HUES48 (cell line): ENCODE measurements around the gene PTPRD.
A peak's percentile ranks its signal among the peaks of the same experiment; 100 is the strongest.

Experiments
- H3K27ac ChIP-seq: one replicate; pipeline ENCODE4 v1.7.0; 2013; ENCODE audit warnings: low read depth, low read length, inconsistent platforms
- H3K27me3 ChIP-seq: 2 replicates; pipeline ENCODE4 v1.6.1; 2013; ENCODE audit warnings: mild to moderate bottlenecking, low read length; ENCODE audit not compliant: control insufficient read depth, insufficient read depth
- H3K36me3 ChIP-seq: 2 replicates; pipeline ENCODE4 v1.6.1; 2013; ENCODE audit warnings: low read length; ENCODE audit not compliant: control insufficient read depth, insufficient read depth
- H3K4me1 ChIP-seq: 2 replicates; pipeline ENCODE4 v1.6.1; 2013; ENCODE audit warnings: mild to moderate bottlenecking, low read length; ENCODE audit not compliant: control insufficient read depth, insufficient read depth
- H3K4me3 ChIP-seq: 2 replicates; pipeline ENCODE4 v1.5.1; 2013; ENCODE audit warnings: mild to moderate bottlenecking, low read depth, low read length
- H3K9ac ChIP-seq: 2 replicates; pipeline ENCODE4 v1.6.1; 2013; ENCODE audit warnings: mild to moderate bottlenecking, low read depth, low read length, moderate library complexity
- H3K9me3 ChIP-seq: 2 replicates; pipeline ENCODE4 v1.6.1; 2013; ENCODE audit warnings: low read length; ENCODE audit not compliant: control insufficient read depth, insufficient read depth

The PTPRD gene

DNA sequence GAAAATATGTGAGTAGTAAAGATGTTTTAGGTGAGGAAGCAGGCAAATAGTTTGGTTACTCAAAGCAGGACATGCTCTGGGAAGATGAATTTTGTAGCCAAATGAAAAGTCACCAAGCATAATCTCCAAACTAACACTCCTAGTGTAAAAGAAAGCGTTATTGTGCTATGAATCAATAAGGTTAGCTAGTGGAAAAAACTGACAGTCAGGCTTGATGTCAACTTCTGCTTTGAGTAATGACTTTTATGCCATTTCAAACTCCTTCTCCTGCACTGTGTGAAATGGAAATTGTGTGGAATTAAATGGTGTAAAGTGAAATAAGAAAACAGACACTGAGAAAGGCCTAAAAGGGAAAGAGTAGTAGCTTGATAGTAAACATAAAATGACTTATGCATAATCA is 2176.0 kb downstream of the PTPRD start:
- Histone ChIP-seq H3K4me3 (no peak overlapping the region), H3K27ac (no peak overlapping the region), H3K4me1 (peaks cover 7% of the 10 kb centered on the region), H3K27me3 (no peaks in the 10 kb centered on the region), H3K36me3 (no peaks in the 10 kb centered on the region), H3K9me3 (no peaks in the 10 kb centered on the region), H3K9ac (no peak overlapping the region)

DNA sequence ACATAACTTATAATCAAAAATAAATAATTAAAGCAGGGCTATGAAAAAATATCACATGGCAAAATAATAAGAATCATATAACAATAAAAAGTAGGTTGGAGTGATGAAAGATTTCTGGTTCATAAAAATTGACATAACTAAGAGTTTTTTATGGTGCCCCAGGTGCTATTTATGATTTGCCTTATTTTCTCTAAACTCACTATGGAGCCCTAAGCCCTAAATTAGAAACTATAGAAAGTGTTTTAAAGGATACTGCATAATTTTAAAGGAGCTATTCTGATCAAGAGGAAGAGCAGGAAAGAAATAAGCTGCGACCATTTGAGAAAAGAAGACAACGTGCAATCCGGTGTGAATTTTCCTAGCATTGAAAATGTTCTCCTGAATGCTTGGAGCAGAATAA is 2178.2 kb downstream of the PTPRD start:
- no peaks in the 10 kb centered on the region for H3K9me3 ChIP-seq
- no peaks in the 10 kb centered on the region for H3K27me3 ChIP-seq

DNA sequence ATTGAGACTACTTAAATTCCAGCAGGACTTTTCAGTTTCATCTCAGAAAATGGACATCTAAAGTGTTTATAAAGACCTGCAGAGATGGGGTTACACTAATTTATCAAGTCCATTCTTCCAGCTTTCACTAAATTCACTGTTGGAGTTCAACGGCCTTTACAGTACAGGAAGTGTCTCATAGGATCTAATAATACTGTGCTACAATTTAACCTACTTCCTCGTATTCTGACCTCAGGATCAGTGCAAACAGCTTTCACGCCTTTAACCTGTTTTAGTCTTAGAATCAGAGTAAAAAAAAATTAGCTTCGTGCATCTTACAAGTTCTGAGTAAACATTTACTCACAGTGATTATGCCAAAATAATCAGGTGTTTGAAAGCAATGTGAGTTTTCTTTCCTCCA is 2180.6 kb downstream of the PTPRD start:
- Histone ChIP-seq H3K27me3 (no peaks in the 10 kb centered on the region), H3K4me1 (peaks cover 13% of the 10 kb centered on the region), H3K36me3 (no peaks in the 10 kb centered on the region), H3K9me3 (no peaks in the 10 kb centered on the region), H3K9ac (no peak overlapping the region), H3K4me3 (no peak overlapping the region), H3K27ac (no peak overlapping the region)

More for the DNA sequence above, 2178.2 kb downstream of the PTPRD start:
- Histone ChIP-seq H3K27ac (no peak overlapping the region), H3K4me1 (peaks cover 13% of the 10 kb centered on the region), H3K4me3 (no peak overlapping the region), H3K36me3 (no peaks in the 10 kb centered on the region), H3K9ac (no peak overlapping the region)

DNA sequence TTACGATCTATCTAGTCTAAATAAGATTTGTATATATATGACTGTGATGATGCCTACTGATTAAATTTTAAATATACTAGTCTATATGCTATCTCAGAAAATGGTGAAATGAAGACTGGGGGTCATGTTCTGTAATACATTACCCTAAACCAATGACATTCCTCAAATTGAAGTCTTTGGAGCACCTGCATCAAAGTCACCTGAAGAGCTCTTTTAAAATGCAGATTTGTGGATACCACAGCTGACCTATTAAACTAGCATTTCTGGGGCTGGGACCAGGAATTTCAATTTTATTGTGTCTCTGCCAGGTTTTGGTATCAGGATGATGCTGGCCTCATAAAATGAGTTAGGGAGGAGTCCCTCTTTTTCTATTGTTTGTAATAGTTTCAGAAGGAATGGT is 2181.3 kb downstream of the PTPRD start:
- Histone ChIP-seq H3K4me3 (no peak overlapping the region), H3K4me1 (peaks cover 13% of the 10 kb centered on the region), H3K27me3 (no peaks in the 10 kb centered on the region), H3K36me3 (no peaks in the 10 kb centered on the region), H3K9ac (no peak overlapping the region), H3K27ac (no peak overlapping the region), H3K9me3 (no peaks in the 10 kb centered on the region)

DNA sequence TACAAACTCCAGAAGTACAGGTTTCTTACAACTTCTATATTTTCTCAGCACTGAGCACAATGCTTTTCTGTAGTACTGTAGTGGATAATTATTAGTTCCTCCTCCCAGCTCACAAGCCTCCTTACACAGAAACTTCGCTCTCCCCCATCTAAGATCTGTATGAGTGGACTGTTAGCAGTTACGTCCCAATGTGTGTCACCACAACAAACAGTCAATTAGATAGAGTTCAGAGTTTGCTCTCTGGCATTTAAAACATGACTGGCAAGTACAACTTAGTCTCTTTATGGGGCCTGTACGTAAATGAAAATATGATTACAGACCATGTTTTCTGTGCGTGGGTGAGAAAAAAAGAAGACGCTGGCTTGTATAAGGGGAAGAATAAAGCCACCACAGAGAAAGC is 2181.9 kb downstream of the PTPRD start:
- Histone ChIP-seq H3K9me3 (no peaks in the 10 kb centered on the region), H3K4me3 (no peak overlapping the region), H3K36me3 (no peaks in the 10 kb centered on the region)

GRCh38 chr9:8429768-8430167 is 2183.0 kb downstream of the PTPRD start:
- Histone ChIP-seq H3K27ac (no peak overlapping the region), H3K4me3 (no peak overlapping the region), H3K4me1 (peaks cover 13% of the 10 kb centered on the region), H3K27me3 (no peaks in the 10 kb centered on the region), H3K36me3 (no peaks in the 10 kb centered on the region), H3K9ac (no peak overlapping the region), H3K9me3 (no peaks in the 10 kb centered on the region)

More for the DNA sequence above, 2181.9 kb downstream of the PTPRD start:
- H3K27ac ChIP-seq, result no peak overlapping the region
- H3K27me3 ChIP-seq, result no peaks in the 10 kb centered on the region
- H3K9ac ChIP-seq, result no peak overlapping the region
- peaks cover 13% of the 10 kb centered on the region for H3K4me1 ChIP-seq

GRCh38 chr9:8429157-8429556 is 2183.6 kb downstream of the PTPRD start:
- Histone ChIP-seq H3K4me1 (peaks cover 13% of the 10 kb centered on the region), H3K4me3 (no peak overlapping the region), H3K9me3 (no peaks in the 10 kb centered on the region), H3K36me3 (no peaks in the 10 kb centered on the region), H3K27ac (no peak overlapping the region), H3K9ac (no peak overlapping the region), H3K27me3 (no peaks in the 10 kb centered on the region)

GRCh38 chr9:8428389-8428788 is 2184.4 kb downstream of the PTPRD start:
- H3K4me1 ChIP-seq, result peaks cover 13% of the 10 kb centered on the region
- no peak overlapping the region for H3K9ac ChIP-seq
- H3K9me3 ChIP-seq, result no peaks in the 10 kb centered on the region
- no peak overlapping the region for H3K27ac ChIP-seq
- no peaks in the 10 kb centered on the region for H3K36me3 ChIP-seq
- no peaks in the 10 kb centered on the region for H3K27me3 ChIP-seq
- H3K4me3 ChIP-seq, result no peak overlapping the region

DNA sequence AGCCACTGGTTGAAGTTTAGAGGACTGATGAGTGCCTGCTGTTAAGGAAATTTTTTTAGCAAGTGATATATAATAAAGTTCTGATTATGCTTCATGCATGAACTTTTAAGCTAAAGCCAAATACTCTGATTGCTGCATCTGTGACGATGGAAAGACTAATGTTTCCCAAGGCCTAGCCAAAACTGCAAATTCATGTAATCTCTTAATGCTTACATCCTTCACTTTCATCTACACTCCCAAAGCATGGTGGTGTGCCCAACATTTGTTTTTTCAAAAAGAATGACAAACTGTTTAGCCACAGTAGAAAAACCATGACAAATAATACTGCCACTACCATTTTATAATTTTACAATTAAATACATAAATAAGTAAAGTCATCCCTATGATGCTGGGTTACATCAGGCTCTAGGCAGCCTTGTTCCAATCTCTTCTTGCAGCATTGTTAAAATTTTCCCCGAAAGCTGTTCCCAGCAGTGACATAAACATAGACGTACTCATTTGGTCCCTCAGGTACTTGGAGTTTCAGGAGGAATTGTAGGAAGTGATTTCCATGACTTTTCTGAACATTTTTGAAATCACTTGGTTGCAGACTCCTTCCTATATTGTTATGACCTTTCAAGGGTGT is 2187.9 kb downstream of the PTPRD start:
- H3K9ac ChIP-seq, result no peak overlapping the region
- H3K27me3 ChIP-seq, result no peaks in the 10 kb centered on the region
- no peak overlapping the region for H3K27ac ChIP-seq
- H3K4me3 ChIP-seq, result no peak overlapping the region
- no peaks in the 10 kb centered on the region for H3K36me3 ChIP-seq
- no peaks in the 10 kb centered on the region for H3K9me3 ChIP-seq
- peaks cover 12% of the 10 kb centered on the region for H3K4me1 ChIP-seq

DNA sequence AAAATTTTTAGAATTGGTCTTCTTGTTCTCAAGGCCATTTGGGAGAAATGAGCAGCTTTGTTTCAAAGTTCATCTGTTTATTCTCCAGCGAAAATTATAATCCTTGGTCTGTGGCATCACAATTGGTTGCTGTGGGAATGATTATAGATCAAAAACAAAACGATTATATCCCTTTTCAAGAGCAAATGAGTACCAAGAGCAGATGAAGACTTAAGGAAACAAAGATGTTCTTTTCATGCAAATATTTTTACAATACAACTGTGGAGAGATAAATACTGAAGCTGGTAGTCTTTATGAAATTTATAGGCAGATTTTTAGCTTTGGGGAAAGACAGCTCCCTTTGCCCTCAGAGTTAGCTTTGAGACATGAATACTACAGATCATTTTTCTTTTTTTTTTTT is 2192.4 kb downstream of the PTPRD start:
- H3K36me3 ChIP-seq, result no peaks in the 10 kb centered on the region
- no peaks in the 10 kb centered on the region for H3K9me3 ChIP-seq
- H3K27ac ChIP-seq, result peak overlapping the region; percentile 0
- peaks cover 15% of the 10 kb centered on the region for H3K4me1 ChIP-seq
- H3K9ac ChIP-seq, result no peak overlapping the region
- no peak overlapping the region for H3K4me3 ChIP-seq
- no peaks in the 10 kb centered on the region for H3K27me3 ChIP-seq

GRCh38 chr9:8419596-8420275 is 2193.1 kb downstream of the PTPRD start:
- Histone ChIP-seq H3K4me3 (no peak overlapping the region), H3K9me3 (no peaks in the 10 kb centered on the region), H3K9ac (no peak overlapping the region), H3K4me1 (peaks cover 19% of the 10 kb centered on the region), H3K27ac (no peak overlapping the region), H3K36me3 (no peaks in the 10 kb centered on the region), H3K27me3 (no peaks in the 10 kb centered on the region)
